Heart left ventricle (tissue), 16 donors: ENCODE data around the gene TDO2. TPM values are rescaled to one million over a fixed set of nuclear protein-coding genes. Genes with fewer than 3 reads are reported as not detected.

Experiments
- ATAC-seq, 4 donors: fragments of 200-7000 bp; cut with Tn5 transposase; one replicate each; pipeline ENCODE4 v1.9.1; 2020 to 2022; ENCODE audit warnings: moderate library complexity in 4 of 4, mild to moderate bottlenecking in 3 of 4, moderate number of reproducible peaks in 1 of 4
- DNase-seq, 5 donors: peaks; one replicate each; pipeline ENCODE4 v3.0.0-alpha.2; 2020
- H3K27ac ChIP-seq, 12 donors: fragments of 200-600 bp; sonication (generic) in 4 of 12; one replicate each; pipeline versions ENCODE4 v1.5.0 to v1.8.0; 2016 to 2022; ENCODE audit warnings: mild to moderate bottlenecking in 2 of 12
- H3K27me3 ChIP-seq, 9 donors: fragments of 200-600 bp; sonication (generic) in 2 of 9; one replicate each; pipeline versions ENCODE4 v1.5.1 to v1.8.0; 2016 to 2022; ENCODE audit warnings: mild to moderate bottlenecking in 3 of 9
- H3K36me3 ChIP-seq, 9 donors: fragments of 200-600 bp; sonication (generic) in 2 of 9; one replicate each; pipeline versions ENCODE4 v1.5.0 to v1.8.0; 2018 to 2022; ENCODE audit warnings: mild to moderate bottlenecking in 2 of 9
- H3K4me1 ChIP-seq, 12 donors: fragments of 200-600 bp; sonication (generic) in 4 of 12; one replicate each; pipeline versions ENCODE4 v1.5.0 to v1.8.0; 2016 to 2022; ENCODE audit warnings: mild to moderate bottlenecking in 3 of 12
- H3K4me3 ChIP-seq, 12 donors: fragments of 200-600 bp; sonication (generic) in 4 of 12; one replicate each; pipeline versions ENCODE4 v1.5.0 to v1.8.0; 2017 to 2022; ENCODE audit warnings: mild to moderate bottlenecking in 9 of 12, moderate library complexity in 4 of 12
- H3K9me3 ChIP-seq, 12 donors: fragments of 200-600 bp; sonication (generic) in 4 of 12; one replicate each; pipeline versions ENCODE4 v1.5.0 to v1.8.0; 2016 to 2022; ENCODE audit warnings: mild to moderate bottlenecking in 1 of 12
- CTCF ChIP-seq, 12 donors: fragments of 200-600 bp; sonication (generic) in 4 of 12; IDR thresholded peaks; one replicate each; pipeline versions ENCODE4 v1.5.0 to v1.8.0; 2018 to 2022; ENCODE audit warnings: antibody characterized with exemption in 12 of 12, mild to moderate bottlenecking in 5 of 12
- POLR2A ChIP-seq, 2 donors: fragments of 450-650 bp; IDR thresholded peaks; one replicate each; pipeline ENCODE4 v1.6.1; 2017; ENCODE audit warnings: antibody characterized with exemption in 2 of 2, mild to moderate bottlenecking in 2 of 2, moderate library complexity in 2 of 2
- WGBS, 4 donors: extraction: QIAGEN DNeasy Blood & Tissue Kit in 2 of 4; methylation state at CpG; one replicate each; pipeline versions ENCODE4 v1.1.5 to v1.1.7; 2013 to 2018; 5-methylcytosine and 5-hydroxymethylcytosine counted together
- intact Hi-C, 10 donors: fragments of 100-400 bp; cut with DNase I; formaldehyde crosslinking; loops; one replicate each; pipeline versions ENCODE4 v1.11.1 to v1.14.2; 2022
- polyA plus RNA-seq, 2 donors: library from polyadenylated mRNA; stranded (reverse); fragments of 200-250 nt; gene quantifications; one replicate each; pipeline ENCODE4 v1.2.3, GENCODE V29; 2013
- total RNA-seq, 9 donors: library from RNA; depleted of rRNA in 2 of 9; stranded (reverse); fragments of >200 nt in 2 of 9; fragmentation: NEBNext Ultra II Directional in 3 of 9; extraction: Animal tissue kit (Norgen Biotek cat#: 25700) in 3 of 9; gene quantifications; one replicate each; pipeline versions ENCODE4 v1.1.0 to v1.2.4, GENCODE V29; 2016 to 2023
- donor health status: ischemic (EF 13 %, LVEDD 7.1; RV severe dilation, severe dysfunction).
- donor health status: healthy with polysubstance abuse.
- donor health status: DM: no; HTN: yes; CAD: no.
- donor health status: DM: no; HTN: no; CAD: no.
- donor health status: ischemic (EF 25% LVEDD 6.9; RV normal size, moderate dysfunction).
- donor health status: ischemic (EF 25% LVEDD 5.7; RV mildly dilated, moderate dysfunction).
- donor health status: healthy.
- donor health status: DM: yes; HTN: yes; CAD: no.
- donor health status: ischemic (EF 35%, LVEDD 5.7; RV mildly dilated, moderate dysfunction).
- donor health status: nonischemic (EF 11% LVEDD 7.7; RV severe dilation, severe dysfunction).
- donor health status: DM: yes; HTN: yes; CAD: no.
- donor health status: PGD.
- donor health status: ischemic (EF 29% LVEDD 5.4; RV normal size, mild dysfunction).
- donor health status: nonischemic (EF 23%, LVEDD 6.1; RV moderate dilation, normal function).

The TDO2 gene
- total and polyA plus RNA-seq, 11 donors, result 0.04 to 1.5 (median 0.24) TPM; not detected in 7

DNA sequence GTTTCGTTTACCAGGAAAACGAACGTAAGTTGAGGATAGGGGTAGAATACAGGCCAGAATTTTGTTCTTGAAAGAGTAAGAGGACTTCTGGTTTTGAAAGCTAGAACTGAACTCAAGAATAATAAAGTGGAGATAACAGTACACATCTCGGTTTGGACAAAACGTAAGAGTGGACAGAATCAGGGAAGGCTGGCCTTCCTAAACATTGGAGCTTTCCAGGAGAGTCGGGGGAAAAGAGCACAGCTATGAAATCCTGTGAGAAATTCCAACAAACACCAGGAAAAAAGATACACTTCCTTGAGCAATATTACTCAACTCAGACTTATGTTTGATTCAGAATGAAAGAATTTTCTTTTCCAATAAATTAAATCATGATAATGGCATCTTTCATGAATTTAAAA is 49.0 kb downstream of the TDO2 start:
- H3K27me3 ChIP-seq, result no peaks in the 10 kb centered on the region
- no peaks in the 10 kb centered on the region for H3K9me3 ChIP-seq

DNA sequence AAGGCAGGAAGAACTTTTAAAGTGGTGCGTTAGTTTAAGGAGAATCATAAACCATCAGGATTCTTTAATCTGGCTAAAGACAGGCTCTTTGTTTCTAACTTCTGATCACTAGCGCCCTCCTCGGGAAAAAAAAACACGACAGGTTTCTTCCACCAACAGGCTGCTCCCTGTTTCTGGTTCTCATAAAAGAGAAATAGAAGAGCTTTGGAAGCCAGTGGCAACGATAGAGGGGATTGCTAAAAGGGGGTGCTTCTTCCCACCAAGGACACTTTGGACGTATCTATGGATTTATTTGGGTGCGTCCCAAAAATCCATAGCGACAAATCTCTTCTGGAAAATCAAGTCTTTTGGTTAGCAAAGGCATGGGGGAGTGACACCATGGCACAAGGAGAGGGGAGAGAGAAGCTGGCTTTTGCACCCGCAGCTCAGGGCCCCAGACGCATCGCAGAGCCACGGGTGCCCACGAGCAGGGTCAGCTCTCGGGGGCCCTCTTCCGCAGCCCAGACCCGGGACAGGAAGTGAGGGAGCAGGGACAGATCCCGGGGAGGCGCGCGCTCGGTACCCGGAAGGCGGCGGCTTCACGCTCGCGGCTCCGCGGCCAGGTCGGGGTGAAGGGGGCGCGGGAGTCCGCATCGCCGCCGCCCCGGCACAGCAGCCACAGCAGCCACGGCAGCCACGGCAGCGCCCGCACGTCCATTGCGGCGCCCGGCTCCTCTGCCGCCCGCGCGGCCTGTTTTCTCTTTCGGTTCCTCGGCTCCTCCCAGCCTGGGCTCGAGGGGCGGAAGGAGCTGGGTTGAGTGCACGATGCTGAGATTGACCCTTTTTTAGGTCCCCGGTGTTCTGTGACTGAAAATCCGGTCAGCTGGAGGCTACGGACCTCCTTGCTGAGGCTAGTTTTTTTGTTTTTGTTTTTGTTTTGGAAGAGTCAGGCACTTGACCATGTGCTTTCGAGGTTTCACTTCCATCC is 49.9 kb downstream of the TDO2 start, which contains the start of gene CTSO:
Gene CTSO, minus strand, starts transcription at position 716 of the 967 bp plus-strand sequence. Its CDS starts 19 bp downstream, at position 697.
- peaks cover 0 to 17% (median 2%) of the 10 kb centered on the region in 12 donors for H3K4me1 ChIP-seq
- peak; percentile 82 to 98 (median 96) for ATAC-seq
- intact Hi-C loops, result loop anchor here (1.0 to 10.0 kb wide), 8 partner anchors 141 to 551 kb away; no protein-coding TSS in a partner anchor
- TF ChIP-seq CTCF (IDR thresholded peaks at IDR 0.05) (peak; percentile 35 to 75 (median 64)), POLR2A (IDR thresholded peaks at IDR 0.05) (peak in 1 of 2 donors; percentile 54)
- H3K27me3 ChIP-seq, result no peaks in the 10 kb centered on the region
- no peaks in the 10 kb centered on the region for H3K9me3 ChIP-seq
- peak within 1 kb of the TSS; percentile 62 to 95 (median 82) for H3K4me3 ChIP-seq
- DNase-seq, result peak; percentile 73 to 88 (median 85)
- WGBS, 4 donors, result 1% methylated on average over 42 to 58 of the region's 58 CpGs
- H3K36me3 ChIP-seq, result no peaks in the 10 kb centered on the region
- H3K27ac ChIP-seq, result peak within 1 kb of the TSS; percentile 90 to 99 (median 98)

More for the DNA sequence above, 49.0 kb downstream of the TDO2 start:
- no peak for DNase-seq
- Histone ChIP-seq H3K4me1 (peaks cover 0 to 17% (median 2%) of the 10 kb centered on the region in 12 donors), H3K27ac (peak overlapping the region in 10 of 12 donors; percentile 90 to 99 (median 98)), H3K4me3 (peak overlapping the region in 10 of 12 donors; percentile 76 to 95 (median 82)), H3K36me3 (no peaks in the 10 kb centered on the region)
- intact Hi-C loops, result loop anchor here (2.0 to 10.0 kb wide), 6 partner anchors 140 to 550 kb away; no protein-coding TSS in a partner anchor
- TF ChIP-seq CTCF (IDR thresholded peaks at IDR 0.05) (no peak), POLR2A (IDR thresholded peaks at IDR 0.05) (no peak)
- WGBS, 4 donors, result 46 to 58% (median 49%) methylated on average over 6 of the region's 6 CpGs
- no peak for ATAC-seq

DNA sequence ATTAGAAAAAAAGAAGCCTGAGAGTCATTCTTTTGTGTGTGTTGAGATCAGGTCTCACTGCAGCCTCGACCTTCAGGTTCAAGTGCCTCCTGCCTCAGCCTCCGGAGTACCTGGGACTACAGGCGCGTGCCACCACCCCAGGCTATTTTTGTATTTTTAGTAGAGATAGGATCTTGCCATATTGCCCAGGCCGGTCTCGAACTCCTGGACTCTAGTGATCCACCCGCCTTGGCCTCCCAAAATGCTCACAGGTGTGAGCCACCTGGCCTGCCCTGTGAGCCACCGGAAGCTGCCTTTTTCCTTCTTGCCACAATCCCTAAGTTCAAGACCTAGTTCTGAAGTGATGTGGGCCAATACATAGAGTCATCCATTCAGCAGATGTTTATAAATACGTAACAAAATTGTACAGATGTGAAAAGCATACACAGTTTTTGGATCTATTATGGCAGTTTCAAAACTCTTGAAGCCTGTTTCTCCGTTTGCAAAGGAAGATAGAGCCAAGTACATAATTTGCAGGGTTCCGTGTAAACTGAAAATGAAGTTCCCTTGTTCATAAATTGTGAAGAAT is 50.7 kb downstream of the TDO2 start:
- no peak for TF ChIP-seq CTCF (IDR thresholded peaks at IDR 0.05)
- TF ChIP-seq POLR2A (IDR thresholded peaks at IDR 0.05), result no peak
- Histone ChIP-seq H3K27me3 (no peaks in the 10 kb centered on the region), H3K4me1 (peaks cover 0 to 17% (median 2%) of the 10 kb centered on the region in 12 donors), H3K27ac (peak overlapping the region; percentile 90 to 99 (median 98)), H3K9me3 (no peaks in the 10 kb centered on the region), H3K4me3 (peak overlapping the region; percentile 62 to 95 (median 82)), H3K36me3 (no peaks in the 10 kb centered on the region)
- intact Hi-C loops, result loop anchor here in 9 of 10 donors (5.0 to 10.0 kb wide), 4 partner anchors 142 to 552 kb away; no protein-coding TSS in a partner anchor
- DNase-seq (no peak), ATAC-seq (no peak)
- 72 to 81% (median 77%) methylated on average over 11 of the region's 11 CpGs for WGBS, 4 donors
